Fibroblast of the conjunctiva (primary cell): ENCODE data around the gene HOXA13.

Experiments used
- DNase-seq: peaks from one replicate; pipeline ENCODE4 v3.0.0-alpha.2; 2010; ENCODE audit warnings: low read depth

The HOXA13 gene

DNA sequence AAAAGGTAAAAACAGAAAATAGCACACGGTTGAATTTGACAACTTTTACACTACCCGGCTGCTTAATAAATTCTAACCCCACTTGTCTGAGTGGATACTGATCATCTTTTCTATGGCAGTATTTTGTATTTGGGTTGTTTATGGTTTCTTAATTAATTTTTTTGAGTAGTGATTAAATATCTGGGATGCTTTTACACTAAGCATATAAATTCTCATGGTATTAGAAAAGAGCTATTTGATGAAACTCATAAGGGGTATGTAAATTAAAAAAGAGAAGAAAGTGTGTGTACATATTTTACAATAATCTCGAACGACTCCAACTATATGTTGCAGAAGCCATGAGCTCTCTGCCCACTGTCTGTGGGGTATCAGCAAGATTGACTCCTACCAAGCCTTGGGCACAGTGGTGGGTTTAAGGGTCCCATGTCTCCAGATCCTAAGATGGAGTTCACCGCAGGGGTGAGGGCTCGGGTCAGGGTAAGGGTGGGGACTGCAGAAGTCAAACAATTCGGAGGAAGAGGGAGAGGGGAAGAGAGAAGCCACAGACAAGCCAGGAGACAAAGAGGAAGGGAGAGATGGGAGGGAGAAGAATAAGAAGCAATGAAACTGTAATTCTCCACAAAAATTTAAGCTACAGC lies 7.6 kb upstream of the HOXA13 start:
- DNase-seq, result no peak

DNA sequence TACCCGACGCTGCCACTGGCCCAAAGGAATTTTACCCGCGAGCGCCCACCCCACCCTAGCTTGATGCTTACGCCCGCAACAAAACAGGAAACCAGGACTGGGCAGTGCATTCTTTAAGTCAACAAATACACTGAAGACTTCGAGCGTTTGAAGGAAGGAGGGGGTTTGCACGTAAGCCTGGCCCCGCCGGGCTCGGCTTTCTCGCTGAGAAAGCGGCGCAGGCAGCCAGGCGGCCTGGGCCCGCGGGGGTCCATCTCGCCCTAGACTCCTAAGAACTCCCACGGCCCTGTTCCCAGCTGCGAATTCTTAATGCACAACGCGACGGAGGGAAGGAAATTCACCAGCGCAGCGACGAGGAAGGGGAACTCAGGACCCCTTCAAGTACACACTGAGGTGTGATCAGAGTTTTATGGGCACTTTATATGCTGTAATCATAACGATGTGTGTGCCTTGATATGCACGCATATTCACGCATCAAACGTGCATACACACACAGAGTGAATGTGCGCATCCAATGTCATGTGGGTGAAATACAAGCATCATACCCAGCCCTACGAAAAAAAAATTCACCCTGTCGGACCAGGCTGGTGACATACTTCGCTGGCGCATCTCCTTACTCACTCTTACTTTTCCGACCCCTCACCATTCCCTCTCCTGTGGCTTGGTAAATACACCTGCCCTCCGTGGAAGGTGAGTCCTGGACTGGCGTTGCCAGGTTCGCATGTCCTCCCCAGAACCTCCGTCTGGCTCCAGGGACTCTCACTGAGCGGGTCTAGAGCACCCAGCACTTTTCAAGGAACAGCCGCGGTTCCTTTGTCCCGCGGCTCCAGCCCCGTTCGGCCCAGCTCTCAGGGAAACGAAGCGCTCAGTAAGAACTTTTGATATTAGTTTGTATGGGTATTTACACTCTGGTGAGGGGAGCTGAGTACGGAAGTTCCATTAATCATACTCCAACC lies 5.7 kb upstream of the HOXA13 start:
- DNase-seq, result no peak

DNA sequence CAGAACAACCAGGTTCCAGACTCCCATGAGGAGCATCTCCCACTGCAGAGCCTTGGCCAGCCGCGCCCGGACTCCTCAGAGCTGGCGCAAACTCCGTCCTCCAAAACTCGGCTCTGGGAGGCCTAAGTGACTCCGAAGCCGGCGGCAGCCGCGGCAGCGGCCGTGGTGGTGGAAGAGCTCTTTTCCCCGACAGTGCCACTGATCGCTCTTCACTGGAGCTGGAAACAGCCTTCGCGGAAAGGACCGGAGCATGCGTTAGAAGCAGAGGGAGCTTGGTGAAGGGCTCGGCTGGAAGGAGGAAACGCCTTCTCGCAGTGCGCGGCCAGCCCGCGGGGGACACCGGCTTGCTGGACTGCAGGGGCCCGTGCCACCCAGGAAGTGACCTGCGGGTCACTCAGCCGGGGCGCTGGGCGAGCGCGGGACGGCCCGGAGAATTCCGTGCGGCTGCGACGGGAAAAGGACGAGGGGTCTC lies 5.0 kb upstream of the HOXA13 start:
- no peak for DNase-seq

DNA sequence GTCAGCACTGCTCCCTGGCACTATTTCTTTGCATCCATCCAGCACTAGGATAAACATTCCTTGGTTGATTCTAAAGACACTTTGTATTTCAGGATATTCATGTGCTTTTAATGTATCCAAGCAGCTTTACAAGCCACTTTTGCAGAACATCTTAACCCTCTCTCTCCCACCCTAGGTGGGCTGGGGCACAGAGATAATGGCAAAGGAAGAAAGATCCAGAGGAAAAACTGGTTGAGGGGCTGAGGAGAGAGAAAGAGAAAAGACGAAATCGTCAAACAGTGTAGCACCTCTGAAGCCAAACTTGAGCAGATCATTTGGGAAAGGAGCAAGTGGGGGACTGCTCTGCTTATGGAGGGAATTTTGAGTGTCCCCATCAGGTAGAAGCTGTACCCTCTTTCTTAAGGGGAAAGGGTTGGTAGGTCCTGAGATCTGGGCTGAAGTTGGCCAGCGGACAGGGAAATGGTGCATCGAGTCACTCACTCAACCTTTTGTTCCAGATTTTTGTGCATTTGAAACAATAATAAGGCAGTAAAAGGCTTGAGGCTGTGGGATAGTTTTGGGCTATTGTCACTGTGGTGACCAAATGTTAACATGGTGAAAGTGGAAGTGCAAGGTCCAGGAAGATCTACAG lies 4.2 kb upstream of the HOXA13 start:
- DNase-seq, result no peak

DNA sequence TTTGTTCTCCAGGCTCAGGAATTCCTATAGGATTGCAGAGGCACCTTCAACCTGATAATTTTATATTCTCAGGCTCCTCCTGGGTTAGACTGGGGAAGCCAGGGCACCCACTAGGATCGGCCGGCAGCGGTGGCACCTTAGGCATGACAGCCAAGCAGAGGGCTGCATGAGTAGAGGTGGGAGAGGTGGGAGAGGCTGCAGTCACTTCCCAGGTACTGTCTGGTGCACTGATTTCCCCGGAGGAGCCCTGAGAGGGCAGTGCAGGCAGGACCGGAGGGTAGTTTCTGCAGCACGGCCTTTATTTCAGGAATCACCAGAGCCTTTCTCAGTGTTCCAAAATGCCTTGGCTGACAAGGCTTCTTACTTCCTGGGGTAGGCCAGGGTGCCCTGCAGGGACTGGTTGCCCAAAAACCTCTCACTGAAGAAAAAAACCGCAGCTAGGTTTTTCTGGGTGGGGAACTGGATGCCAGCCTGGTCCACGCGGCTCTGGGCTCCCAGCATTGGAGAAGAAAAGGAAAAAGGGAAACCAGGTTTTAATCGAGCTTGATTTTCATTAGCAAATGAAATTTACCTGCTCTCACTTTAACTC lies 3.6 kb upstream of the HOXA13 start:
- DNase-seq, result no peak

DNA sequence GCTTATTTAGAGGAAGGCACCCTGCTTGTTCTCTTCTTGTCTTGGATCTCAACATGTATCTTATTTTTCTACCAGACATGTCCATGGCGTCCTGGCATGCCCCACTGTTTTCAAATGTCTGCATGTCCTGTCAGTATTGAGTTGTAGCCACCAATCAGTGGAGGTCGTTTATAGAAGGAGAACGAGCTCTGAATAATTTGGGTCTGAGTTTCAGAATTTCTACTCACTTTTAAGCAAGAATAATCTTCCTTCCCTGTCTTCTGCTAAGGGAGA lies 2.9 kb upstream of the HOXA13 start:
- DNase-seq, result no peak

DNA sequence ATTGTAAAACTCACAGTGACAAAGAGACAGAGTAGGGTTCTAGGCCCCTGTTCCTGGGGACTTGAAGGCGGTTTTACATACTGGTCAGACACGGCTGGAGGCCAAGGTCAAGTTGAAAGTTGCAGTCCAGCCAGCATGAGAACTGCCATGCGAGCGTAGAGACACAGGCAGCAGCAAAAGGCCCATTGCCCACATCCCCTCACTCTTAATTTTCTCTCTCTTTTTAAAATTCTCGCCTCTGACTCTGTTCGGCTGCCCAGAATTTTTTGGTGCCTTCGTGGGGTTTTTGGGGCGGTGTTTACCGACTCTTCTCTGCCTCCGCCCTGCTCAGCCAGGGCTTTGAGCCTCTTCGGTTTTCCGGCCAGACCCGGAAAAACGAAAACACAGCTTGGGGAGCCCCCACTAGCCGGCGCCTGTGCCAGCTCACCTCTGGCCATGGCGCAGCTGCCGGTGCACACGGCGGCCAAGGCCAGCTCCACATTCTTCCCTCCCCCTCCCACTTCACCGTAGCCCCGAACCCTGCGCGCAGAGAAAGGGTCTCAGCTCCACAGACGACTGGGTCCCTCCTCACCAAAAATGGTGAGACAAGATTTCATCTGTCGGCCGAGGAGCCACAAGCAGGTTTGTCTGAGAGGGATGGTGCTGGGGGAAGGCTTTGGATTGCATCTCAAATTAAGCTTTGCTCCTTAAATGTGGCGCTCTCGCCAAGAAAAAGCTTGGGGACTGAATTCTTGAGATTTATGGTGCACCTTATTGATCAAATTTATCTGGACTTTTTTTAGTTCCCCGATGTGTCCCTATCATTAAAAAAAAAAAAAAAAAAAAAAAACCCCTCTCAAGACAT lies 2.3 kb upstream of the HOXA13 start:
- no peak for DNase-seq

DNA sequence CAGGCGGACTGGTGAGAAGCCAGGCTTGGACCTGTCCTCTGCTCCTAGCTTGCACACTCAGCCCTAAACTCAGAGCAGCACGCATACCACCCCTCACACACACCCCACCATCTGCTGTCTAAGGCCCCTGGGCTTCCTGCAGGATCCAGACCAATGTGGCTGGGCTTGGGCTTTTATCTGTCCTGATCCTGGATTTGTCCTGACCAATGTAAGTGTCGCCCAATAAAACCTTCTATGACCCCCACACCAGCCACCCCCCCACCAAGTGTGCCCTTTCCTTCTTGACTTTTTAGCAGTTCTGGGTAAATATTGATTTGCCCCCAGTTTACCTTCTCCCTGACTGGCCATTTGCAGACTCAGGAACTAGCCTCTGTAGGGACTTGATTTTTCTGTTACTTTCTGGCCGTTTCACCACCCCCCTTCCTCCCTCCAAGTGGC lies 1.7 kb upstream of the HOXA13 start:
- no peak for DNase-seq

DNA sequence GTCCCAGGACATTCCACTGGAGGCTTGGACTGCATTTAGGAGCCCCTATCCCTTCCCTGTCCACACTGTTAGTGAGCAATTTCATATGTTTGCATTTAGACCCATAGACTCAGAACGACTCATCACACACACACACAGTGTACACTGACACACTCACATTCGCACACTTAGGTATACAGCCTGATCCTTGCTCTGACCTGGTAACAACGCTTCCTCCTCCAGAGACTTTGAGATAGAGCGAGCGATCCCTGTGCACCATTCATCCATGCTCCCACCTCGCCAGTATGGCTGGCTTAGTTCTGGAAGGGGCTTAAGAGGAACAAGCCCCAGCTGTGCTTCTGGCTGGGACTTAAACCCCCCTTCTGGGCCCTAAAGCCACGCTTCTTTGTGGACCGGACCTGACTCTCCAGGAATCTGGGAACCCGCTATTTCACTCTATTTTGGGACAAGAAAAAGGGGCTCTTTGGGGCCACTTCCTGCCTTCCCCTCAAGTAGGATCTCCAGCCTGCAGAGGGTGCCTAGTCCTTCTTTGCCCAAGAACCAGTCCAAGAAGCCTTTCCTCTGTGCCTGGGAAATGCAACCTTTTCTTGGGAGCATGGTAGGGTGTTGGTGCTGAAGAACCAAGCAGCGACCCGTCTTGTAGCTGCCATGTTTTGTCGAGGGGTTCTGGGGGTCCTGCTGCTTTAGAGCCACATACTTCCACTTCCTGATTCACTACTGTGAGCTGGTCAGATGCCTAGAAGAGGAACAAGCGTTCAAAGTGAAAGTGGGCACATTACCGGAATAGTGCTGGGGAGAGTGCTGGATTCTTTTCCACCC lies 1.1 kb upstream of the HOXA13 start:
- no peak for DNase-seq

DNA sequence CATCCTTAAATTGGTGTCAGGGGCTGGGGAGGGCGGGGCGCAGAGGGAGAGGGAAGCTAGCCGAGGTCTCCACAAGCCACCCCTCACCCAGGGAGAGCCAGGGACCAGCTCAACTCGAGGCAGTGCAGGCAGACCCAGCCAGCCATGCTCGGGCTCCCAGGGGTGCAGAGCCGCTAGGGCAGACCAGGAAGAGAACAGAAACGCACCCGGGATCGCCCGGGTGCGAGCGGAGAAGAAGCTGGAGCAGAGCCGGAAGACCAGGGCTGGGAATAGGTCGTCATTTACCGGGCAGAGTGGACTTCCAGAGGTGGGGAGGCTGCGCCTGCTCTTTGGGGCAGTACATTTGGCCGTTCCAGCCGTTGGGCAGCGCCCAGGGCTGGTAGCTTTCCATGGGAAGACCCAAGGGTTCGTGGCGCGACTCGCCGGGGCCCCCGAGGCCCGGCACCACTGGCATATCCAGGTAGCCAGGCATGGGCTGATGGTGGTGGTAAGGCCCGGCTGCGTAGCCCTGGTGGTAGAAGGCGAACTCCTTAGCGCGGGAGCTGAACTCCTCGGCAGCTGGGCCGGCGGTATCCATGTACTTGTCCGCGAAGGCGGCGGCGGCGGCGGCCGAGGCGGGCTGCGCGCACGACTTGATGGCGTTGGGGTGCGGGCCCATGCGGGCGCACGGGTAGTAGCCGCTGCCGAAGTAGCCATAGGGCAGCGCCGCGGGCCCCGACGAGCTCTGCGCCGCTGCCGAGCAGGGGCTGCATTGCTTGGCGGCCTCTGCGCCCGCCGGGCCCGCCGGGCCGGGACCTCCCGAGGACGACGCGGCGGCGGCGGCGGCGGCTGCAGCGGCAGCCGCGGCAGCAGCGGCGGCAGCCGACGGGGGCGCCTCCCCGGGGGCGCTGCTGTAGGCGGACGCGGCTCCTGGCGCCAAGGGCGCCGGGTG lies 755 bp downstream of the HOXA13 start:
- no peak for DNase-seq

DNA sequence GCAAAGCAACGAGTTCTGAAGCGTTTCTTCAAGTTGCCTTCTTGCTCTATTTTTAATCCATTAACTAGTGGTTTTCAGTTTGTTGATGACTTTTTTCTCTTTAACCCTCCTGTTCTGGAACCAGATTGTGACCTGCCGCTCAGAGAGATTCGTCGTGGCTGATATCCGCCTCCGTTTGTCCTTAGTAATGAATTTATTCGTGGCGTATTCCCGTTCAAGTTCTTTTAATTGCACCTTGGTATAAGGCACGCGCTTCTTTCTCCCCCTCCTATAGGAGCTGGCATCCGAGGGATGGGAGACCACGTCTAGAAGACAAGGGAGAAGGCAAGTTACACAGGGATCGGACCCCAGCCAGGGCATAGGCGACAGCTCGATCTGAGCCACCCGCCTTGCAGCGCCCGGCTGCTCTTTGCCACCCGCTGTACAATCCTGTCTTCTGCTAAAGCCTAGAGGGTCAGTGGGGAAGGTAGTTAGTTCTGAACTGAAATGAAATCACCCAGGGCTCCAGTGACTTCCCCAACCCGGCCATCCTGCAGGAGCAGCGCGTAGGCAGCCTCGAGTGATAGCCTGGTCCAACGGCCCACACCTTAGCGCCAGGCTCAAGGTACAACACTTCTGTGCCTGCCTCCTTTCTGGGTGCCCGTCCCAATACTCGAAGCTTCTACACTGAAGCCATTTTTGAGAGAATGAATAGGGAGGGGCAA lies 1.6 kb downstream of the HOXA13 start:
- no peak for DNase-seq

DNA sequence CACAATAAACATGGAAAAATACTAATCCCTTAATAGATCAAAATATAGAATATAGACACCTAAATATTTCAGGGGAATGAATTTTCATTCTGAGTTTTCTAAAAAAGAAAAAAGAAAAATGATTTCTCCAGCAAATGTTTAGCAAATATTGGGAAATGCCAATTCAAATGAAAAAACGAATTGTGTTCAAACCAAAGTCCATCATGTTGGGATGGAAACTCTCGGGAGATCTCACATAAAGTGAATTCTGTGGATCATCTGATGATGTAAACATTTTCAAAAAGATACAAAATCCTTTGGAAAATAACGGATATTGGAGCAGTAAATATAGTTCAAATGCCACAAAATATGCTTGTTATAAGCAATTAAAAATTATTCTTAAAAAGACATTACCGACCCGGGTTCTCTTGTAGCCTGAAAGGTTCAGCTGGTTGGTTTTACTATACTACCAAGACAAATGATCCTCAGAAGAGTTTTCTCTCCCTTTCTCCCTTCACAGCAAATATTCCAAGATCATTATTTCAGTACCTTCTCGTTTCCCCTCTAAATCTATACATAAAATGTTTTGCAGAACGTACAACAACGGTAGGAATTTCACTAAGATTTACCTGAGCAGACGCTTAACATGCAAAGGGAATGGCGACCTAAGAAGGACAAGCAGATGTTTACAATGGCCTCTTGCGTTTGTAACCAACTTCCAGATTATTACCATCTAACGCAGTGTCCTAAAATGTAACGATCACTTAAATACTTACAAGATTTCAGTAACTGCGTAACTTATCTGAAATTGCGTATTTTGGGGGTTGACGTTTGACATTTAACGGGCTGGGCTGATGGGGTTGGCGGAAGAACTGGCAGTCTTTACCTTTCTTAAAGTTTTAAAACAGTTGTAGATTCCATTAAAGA lies 2.5 kb downstream of the HOXA13 start:
- no peak for DNase-seq

DNA sequence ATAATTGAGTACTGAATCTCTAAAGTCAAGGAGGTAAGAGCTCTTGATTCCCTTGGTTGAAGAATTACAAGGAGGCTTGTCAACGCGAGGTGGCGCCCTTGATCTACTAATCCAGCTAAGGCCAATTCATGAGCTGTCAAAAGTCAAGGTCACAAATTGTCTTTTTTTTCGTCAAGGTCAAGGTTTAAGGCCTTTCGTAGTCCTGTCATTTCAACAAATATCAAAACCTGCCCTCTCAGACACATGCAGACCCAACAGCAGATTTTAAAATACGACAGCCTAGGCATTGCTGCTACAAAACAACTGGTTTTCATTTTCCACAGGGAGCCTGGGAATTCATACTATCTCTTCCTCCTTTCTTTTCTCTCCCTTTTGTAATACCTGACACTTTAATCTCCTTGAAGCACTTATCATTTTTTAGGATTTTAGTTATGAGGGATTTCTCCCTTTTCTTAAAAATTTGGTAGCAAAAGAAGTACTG lies 3.6 kb downstream of the HOXA13 start:
- DNase-seq, result peak; percentile 64

DNA sequence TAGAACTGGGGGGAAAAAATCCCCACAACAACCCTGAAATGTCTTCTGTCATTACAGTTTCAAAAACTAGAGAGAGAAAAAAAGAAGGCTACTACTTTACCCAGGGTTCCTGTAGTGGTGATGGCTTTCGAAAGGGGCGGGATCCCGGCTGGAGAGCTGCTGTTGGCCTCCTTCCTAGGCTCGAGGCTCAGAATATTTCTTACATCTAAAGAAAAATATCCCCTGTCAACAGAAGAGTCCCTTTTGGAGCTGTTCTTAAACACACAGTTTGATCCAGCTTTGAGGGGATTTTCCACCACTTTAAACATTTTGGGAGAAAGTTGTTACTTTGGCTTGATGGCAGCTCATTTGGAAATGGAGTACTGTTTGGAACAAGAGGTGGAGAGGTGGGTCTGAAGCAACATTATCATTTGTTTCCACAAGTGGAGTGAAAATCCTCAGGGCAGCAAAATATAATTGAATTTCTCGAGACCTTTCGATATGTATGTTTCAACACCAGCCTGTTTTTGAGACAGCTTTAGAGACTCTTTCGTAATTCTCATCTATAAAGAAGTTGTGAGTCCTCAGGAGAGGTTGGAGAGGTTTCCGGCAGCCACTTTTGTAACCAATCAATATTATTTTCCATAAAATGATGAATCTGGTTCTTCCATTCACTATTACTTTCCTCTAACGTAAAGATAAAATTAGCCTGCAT lies 5.1 kb downstream of the HOXA13 start:
- DNase-seq, result no peak

DNA sequence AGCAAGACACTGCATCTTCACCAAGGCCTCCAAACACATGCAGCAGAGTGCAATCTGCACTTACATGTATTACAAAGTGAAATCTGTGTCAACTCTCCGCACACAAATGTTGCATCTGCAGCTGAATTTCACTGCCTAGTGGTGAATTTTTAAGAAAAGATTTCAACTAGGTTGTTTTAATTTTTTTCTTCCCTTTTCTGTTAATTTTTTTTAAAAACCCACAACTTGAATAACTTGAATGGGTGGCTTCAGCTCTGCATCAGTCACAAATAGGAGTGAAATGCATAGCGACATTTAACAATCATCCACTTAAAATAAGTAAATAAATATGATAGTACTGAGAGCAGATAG lies 5.9 kb downstream of the HOXA13 start:
- DNase-seq, result no peak

DNA sequence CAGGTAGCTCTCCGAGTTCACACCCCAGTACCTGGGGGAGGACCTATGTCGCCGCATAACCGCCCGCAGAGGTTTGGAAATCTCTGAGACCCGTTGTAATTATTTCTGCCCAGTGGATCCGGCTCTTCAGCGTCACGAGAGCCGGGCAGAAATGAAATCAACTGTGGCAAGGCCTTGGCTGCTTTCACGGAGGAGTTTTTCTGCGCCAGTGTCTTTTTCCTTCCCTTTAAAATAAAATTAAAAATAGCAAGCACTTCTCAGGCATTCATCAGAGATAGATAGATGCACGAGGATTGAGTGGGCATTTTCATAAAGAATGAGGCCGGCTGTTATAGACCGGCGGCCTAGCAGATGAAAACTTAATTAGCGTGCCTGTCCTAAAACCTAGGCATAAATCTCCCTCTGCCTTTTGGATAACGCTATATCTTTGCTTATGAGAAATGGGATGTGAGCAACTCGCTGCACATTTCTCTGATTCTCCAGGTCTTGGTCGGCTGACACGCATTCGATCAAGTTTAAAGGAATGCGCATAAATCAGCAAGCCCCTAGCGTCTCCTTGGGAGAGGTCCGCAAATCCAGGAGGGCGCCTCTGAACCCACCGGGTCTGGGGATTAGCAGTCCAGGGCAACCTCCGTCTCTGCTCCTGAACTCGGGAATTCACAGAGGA lies 6.4 kb downstream of the HOXA13 start:
- no peak for DNase-seq
